DMS114 treated with DMSO at 0.1 percent for 48 hours (cell line): Measurements from ENCODE around the gene GPR52.
"Not testable (repeated sequence)": the region's sequence is repeated elsewhere in the genome, so short reads cannot be mapped to it uniquely, and the experiment has no call there.

ENCODE experiments used
- DNase-seq: peaks from one replicate; lab custom pipeline; 2025; ENCODE audit not compliant: unreplicated experiment; lab: John Stamatoyannopoulos, UW

The GPR52 gene, protein sequence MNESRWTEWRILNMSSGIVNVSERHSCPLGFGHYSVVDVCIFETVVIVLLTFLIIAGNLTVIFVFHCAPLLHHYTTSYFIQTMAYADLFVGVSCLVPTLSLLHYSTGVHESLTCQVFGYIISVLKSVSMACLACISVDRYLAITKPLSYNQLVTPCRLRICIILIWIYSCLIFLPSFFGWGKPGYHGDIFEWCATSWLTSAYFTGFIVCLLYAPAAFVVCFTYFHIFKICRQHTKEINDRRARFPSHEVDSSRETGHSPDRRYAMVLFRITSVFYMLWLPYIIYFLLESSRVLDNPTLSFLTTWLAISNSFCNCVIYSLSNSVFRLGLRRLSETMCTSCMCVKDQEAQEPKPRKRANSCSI

GRCh38 chr1:174447866-174448530 lies at the start of gene GPR52:
TSS of gene GPR52 (plus strand) at chr1:174447964. CDS start at chr1:174448112, 148 bp downstream.
- no peak for DNase-seq

GRCh38 chr1:174398246-174398645 lies 49.5 kb upstream of the GPR52 start:
- no peak for DNase-seq

GRCh38 chr1:174399211-174399610 lies 48.6 kb upstream of the GPR52 start:
- DNase-seq: no peak

DNA sequence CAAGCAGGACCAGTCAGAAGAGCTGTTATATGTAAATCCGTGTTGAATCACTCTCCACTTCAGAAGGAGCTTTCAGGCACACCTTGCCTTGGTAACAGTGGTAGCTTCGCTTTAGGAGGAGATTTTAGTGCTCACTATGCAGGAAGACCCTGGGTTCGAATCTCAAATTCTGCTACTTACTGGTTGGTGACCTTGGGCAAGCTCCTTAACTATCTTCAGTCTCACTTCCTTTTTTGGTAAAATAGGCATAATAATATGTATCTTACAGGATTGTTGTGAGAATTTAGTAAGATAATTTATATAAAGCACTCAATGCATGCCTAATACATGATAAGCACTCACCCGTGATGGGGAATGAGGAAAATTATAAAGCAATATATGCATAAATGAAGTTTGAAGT lies 46.7 kb upstream of the GPR52 start:
- no peak for DNase-seq

- DNase-seq: no peak
Observed at GRCh38 chr1:174405219-174405618, 42.5 kb upstream of the GPR52 start.

GRCh38 chr1:174406421-174406820 lies 41.3 kb upstream of the GPR52 start:
- DNase-seq: no peak

- DNase-seq: no peak
Observed at GRCh38 chr1:174407665-174408064, 40.1 kb upstream of the GPR52 start.

DNA sequence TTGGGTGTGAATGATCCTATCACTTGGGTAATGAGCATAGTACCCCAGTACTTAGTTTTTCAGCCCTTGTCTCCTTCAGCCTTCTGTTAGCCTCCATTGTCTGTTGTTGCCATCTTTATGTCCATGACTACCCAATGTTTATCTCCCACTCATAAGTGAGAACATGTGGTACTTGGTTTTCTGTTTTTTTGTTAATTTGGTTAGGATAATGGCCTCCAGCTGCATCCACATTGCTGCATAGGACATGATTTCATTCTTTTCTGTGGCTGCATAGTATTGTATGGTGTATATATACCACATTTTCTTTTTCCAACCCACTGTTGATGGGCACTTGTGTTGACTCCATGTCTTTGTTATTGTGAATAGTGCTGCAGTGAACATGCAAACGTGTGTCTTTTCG lies 39.6 kb upstream of the GPR52 start:
- DNase-seq: no peak

GRCh38 chr1:174409801-174410200 lies 38.0 kb upstream of the GPR52 start:
- not testable (repeated sequence) for DNase-seq

DNA sequence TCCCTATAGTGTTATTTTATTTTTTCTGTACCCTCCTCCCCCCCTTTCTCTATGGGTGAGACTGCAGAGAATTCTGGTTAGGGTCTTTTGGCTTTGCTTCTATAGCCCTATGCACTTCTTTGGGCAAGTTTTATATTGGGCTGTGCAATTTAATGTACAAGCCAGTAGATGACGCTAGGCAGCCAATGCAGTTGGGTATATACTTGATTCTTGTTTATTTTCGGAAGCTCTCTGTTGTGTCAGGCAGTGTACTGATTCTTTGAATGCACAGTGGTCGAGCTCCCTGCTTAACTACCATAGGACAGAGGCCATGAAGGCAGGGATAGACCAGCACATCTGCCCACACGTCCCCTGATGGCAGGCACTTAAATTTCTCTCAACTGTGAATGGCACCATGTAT lies 34.1 kb upstream of the GPR52 start:
- DNase-seq: no peak

DNA sequence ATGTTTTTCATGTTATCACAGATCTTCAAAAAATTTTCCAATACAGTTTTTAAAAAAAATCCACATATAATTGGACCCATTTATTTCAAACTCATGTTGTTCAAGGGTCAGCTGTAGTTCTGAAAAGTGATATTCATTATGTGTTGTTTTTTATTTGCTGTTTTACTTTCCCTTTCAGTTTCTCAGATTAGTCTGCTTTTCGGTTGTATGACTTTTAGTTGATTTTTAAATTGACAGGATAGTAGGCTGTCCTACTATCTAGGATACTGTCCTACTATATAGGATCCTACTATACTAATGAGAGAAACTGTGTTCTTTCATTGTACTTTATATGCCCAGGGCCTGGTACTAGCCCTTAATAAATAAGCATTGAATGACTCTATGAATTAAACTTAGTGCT lies 33.6 kb upstream of the GPR52 start:
- no peak for DNase-seq

GRCh38 chr1:174415506-174415905 lies 32.3 kb upstream of the GPR52 start:
- DNase-seq: no peak

- DNase-seq: no peak
Observed at GRCh38 chr1:174417921-174418320, 29.8 kb upstream of the GPR52 start.

DNA sequence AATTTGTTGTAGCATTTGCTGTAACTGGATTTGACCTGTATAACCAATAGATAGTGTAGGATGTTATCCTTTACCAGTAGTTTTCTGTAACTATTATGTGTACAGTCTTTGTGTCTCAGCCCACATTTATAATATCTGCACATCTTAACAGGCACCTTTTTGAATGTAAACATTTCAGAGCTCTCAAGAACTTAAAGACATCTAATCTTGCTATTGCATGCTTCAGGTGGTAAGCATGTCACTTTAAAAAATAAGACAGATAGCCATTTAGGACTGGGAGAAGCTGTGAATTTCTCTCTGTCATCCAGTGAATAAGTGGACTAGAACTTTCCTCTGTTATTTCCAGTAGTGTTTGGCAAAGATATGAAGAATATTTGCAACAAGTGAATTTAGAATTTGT lies 22.6 kb upstream of the GPR52 start:
- no peak for DNase-seq

- DNase-seq: no peak
Observed at GRCh38 chr1:174426153-174426552, 21.6 kb upstream of the GPR52 start.

- DNase-seq: no peak
Observed at GRCh38 chr1:174428033-174428432, 19.7 kb upstream of the GPR52 start.

DNA sequence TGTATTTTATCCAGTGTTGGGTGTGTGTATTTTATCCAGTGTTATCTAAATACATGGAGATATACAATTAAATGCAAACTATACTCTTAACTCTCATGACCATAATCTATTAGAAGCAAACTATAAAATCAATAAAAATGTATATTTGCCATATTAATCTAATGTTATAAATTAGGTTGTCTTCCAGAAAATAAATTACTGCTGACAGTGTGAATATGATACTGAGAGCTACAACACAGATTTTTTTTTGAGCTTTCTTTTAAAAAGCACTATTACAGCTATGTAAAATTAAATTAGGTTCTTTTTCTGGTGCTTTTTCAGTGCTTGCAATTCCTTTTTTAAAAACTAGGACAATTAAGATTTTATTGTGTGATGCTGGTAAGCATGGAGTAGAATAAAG lies 19.0 kb upstream of the GPR52 start:
- no peak for DNase-seq

- no peak for DNase-seq
Observed at GRCh38 chr1:174433451-174433850, 14.3 kb upstream of the GPR52 start.

DNA sequence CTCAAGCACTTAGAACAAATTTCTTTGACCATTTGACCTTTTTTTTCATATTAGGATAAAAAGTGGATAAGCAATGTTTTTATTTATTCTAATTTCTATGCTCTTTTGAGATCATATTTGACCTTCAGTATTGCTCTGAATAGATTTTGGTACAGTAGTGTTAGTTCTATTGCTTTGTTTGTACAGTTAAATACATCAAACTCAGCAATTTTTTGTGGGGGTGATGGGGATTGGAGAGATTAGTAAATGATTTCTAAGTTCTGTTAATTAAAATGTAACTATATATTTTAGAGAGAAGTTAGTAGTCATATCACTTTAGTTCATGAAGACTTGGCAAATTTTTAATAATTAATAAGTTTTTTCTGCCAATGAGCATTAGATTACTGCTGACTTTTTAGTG lies 2.4 kb upstream of the GPR52 start:
- DNase-seq: no peak

DNA sequence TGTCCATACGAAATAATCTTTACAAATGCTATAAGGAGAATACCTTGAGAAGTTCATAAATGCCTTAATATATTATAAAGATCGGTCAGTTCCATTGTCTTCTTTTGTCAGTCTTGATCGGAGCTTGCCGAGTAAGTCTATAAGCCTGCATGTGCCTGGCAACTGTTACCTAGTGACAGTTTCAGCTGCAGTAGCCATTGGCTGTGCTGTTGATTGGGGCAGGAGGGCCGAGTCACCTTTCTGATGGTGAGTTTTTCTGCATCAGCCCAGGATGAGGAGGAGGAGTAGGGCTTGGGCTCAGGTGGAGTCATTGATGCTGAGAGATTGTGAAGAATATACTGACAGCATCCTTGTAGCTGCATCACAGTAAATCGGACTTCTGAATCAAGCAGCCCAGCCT lies 1.9 kb upstream of the GPR52 start:
- no peak for DNase-seq

GRCh38 chr1:174448531-174448883 lies 743 bp downstream of the GPR52 start:
- no peak for DNase-seq

GRCh38 chr1:174448974-174449373 lies 1.2 kb downstream of the GPR52 start:
- DNase-seq: no peak

- DNase-seq: no peak
Observed at GRCh38 chr1:174451408-174451807, 3.6 kb downstream of the GPR52 start.
